Nephron (organoid): Measurements from ENCODE around the gene TM4SF18.
A peak's percentile ranks its signal among the peaks of the same experiment; 100 is the strongest.

Source experiments
- H3K27ac Mint-ChIP-seq, 3 experiments: 2 replicates each; pipeline ENCODE4 v1.8.0; 2020; ENCODE audit warnings: mixed read lengths in 3 of 3, mild to moderate bottlenecking in 2 of 3, moderate library complexity in 1 of 3
- H3K27me3 Mint-ChIP-seq: 2 replicates; pipeline ENCODE4 v1.8.0; 2021; ENCODE audit warnings: low read depth, mild to moderate bottlenecking, moderate library complexity, mixed read lengths
- H3K36me3 Mint-ChIP-seq: 2 replicates; pipeline ENCODE4 v1.8.0; 2020; ENCODE audit warnings: low read depth, mixed read lengths
- H3K4me1 Mint-ChIP-seq: 2 replicates; pipeline ENCODE4 v1.8.0; 2020; ENCODE audit warnings: mixed read lengths
- H3K4me3 Mint-ChIP-seq, 3 experiments: 2 replicates each; pipeline ENCODE4 v1.8.0; 2020; ENCODE audit warnings: mild to moderate bottlenecking in 3 of 3, mixed read lengths in 3 of 3, moderate library complexity in 2 of 3
- H3K9me3 Mint-ChIP-seq: 2 replicates; pipeline ENCODE4 v1.8.0; 2020; ENCODE audit warnings: mixed read lengths
- TF ChIP-seq, protein P1 (sequence below), 3 experiments: fragments of 200-600 bp; sonication (generic); IDR thresholded peaks; one replicate each; pipeline ENCODE4 v1.5.0; 2021; ENCODE audit warnings: antibody characterized with exemption in 3 of 3; ENCODE audit not compliant: unreplicated experiment in 3 of 3

Gene TM4SF18

GRCh38 chr3:149336925-149337324 lies 3.5 kb upstream of the TM4SF18 start:
- Mint-ChIP-seq H3K9me3 (no peaks in the 10 kb centered on the region), H3K27ac (no peak overlapping the region), H3K4me3 (no peak overlapping the region), H3K27me3 (no peaks in the 10 kb centered on the region), H3K4me1 (peaks cover 8% of the 10 kb centered on the region), H3K36me3 (no peaks in the 10 kb centered on the region)
- TF ChIP-seq, protein P1, sequence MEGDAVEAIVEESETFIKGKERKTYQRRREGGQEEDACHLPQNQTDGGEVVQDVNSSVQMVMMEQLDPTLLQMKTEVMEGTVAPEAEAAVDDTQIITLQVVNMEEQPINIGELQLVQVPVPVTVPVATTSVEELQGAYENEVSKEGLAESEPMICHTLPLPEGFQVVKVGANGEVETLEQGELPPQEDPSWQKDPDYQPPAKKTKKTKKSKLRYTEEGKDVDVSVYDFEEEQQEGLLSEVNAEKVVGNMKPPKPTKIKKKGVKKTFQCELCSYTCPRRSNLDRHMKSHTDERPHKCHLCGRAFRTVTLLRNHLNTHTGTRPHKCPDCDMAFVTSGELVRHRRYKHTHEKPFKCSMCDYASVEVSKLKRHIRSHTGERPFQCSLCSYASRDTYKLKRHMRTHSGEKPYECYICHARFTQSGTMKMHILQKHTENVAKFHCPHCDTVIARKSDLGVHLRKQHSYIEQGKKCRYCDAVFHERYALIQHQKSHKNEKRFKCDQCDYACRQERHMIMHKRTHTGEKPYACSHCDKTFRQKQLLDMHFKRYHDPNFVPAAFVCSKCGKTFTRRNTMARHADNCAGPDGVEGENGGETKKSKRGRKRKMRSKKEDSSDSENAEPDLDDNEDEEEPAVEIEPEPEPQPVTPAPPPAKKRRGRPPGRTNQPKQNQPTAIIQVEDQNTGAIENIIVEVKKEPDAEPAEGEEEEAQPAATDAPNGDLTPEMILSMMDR (IDR thresholded peaks at IDR 0.05; ENCODE audit: unreplicated experiment in 3 of 3): no peak

DNA sequence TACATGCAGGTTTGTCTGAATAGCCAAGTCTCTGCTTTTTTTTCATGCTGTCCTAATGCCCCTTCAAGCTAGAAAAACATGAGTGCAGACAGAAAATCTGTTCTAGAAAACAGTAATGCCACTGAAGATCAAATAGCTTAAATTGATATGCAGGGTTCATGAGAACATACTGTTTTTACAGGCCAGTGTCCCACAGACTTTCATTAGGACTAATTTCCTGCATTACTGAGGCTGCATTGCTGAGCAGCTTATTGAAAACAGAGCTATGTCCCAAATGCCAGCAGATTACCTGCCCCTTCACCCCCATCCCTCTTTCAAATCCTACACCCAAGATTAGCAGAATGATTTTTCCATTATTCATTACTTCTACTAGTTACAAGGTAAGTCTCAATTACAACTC lies 665 bp downstream of the TM4SF18 start:
- H3K27me3 Mint-ChIP-seq: no peaks in the 10 kb centered on the region
- peak overlapping the region in 1 of 3 experiments; percentile 3 for H3K4me3 Mint-ChIP-seq
- peak overlapping the region; percentile 5 to 55 (median 8) for H3K27ac Mint-ChIP-seq
- no peaks in the 10 kb centered on the region for H3K9me3 Mint-ChIP-seq
- H3K36me3 Mint-ChIP-seq: no peaks in the 10 kb centered on the region
- H3K4me1 Mint-ChIP-seq: peaks cover 12% of the 10 kb centered on the region
- TF ChIP-seq, protein P1 (IDR thresholded peaks at IDR 0.05; ENCODE audit: unreplicated experiment in 3 of 3): no peak

DNA sequence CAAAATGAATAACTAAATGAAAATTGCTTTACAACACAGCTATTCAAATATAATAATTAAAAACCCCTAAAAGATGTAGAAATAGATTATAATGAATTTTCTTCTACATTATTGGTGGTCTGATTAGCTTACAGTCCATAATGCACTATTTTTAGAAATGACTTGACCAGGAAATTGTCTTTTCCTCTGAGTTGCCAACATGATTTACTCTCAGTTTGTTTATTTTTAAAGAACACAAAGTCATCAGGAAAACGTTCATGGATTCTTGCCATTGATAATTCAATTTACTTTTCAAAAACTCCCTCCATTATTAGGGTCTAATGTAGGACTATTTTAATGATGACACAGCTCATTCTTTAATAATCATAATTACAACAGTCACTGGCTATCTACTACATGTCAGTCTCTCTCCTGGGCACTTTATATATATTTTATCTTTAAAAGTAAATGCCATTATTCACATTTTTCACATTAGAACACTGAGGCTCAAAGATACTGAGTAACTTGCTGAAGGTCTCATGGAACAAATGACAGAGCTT lies 1.1 kb downstream of the TM4SF18 start:
- H3K27me3 Mint-ChIP-seq: no peaks in the 10 kb centered on the region
- peak overlapping the region; percentile 5 to 55 (median 8) for H3K27ac Mint-ChIP-seq
- no peaks in the 10 kb centered on the region for H3K36me3 Mint-ChIP-seq
- no peaks in the 10 kb centered on the region for H3K9me3 Mint-ChIP-seq
- H3K4me1 Mint-ChIP-seq: peaks cover 12% of the 10 kb centered on the region
- TF ChIP-seq, protein P1 (IDR thresholded peaks at IDR 0.05; ENCODE audit: unreplicated experiment in 3 of 3): no peak
- no peak overlapping the region for H3K4me3 Mint-ChIP-seq

DNA sequence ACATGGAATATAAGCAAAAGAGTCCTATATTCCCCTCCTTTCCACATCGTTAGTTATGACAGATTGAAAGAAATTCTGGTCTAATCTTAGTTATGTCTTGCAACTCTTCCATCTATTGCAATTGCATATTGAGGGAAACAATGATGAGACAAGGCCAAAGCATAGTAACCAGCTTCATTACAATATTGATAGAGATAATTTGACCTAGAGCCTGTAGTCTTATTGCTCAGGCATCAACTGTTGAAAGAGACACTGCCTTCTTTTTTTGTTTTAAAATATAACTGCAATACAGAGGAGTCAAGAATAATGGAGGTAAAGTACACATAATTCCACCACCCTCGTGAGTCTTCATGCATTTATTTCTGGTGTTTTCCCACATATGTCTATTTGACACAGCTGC lies 2.0 kb downstream of the TM4SF18 start:
- H3K9me3 Mint-ChIP-seq: no peaks in the 10 kb centered on the region
- TF ChIP-seq, protein P1 (IDR thresholded peaks at IDR 0.05; ENCODE audit: unreplicated experiment in 3 of 3): no peak
- H3K36me3 Mint-ChIP-seq: no peaks in the 10 kb centered on the region
- H3K4me3 Mint-ChIP-seq: no peak overlapping the region
- H3K27me3 Mint-ChIP-seq: no peaks in the 10 kb centered on the region
- H3K4me1 Mint-ChIP-seq: peaks cover 12% of the 10 kb centered on the region
- H3K27ac Mint-ChIP-seq: no peak overlapping the region

- H3K9me3 Mint-ChIP-seq: no peaks in the 10 kb centered on the region
- no peaks in the 10 kb centered on the region for H3K36me3 Mint-ChIP-seq
- H3K4me1 Mint-ChIP-seq: peaks cover 12% of the 10 kb centered on the region
- no peaks in the 10 kb centered on the region for H3K27me3 Mint-ChIP-seq
- TF ChIP-seq, protein P1 (IDR thresholded peaks at IDR 0.05; ENCODE audit: unreplicated experiment in 3 of 3): no peak
- no peak overlapping the region for H3K27ac Mint-ChIP-seq
- no peak overlapping the region for H3K4me3 Mint-ChIP-seq
These were observed 2.7 kb downstream of the TM4SF18 start for GRCh38 chr3:149330609-149331331.

DNA sequence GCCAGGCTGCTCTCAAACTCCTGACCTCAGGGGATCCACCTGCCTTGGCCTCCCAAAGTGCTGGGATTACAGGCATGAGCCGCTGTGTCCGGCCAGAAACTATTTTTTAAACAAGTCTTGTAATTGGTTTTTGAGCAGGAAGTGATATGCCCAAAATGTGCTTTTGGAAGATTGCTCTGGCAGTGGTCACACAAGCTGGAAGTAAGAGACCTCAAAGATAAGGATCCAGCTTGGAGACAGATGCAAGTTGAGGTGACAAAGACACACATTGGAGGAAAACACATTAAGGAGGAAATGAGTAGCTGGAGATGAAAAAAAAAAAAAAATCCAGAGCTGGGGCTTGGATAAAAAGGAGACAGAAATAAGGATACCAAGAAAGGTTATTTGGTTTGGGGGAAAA lies 6.3 kb downstream of the TM4SF18 start:
- H3K36me3 Mint-ChIP-seq: no peaks in the 10 kb centered on the region
- H3K27me3 Mint-ChIP-seq: no peaks in the 10 kb centered on the region
- H3K4me1 Mint-ChIP-seq: peaks cover 5% of the 10 kb centered on the region
- TF ChIP-seq, protein P1 (IDR thresholded peaks at IDR 0.05; ENCODE audit: unreplicated experiment in 3 of 3): no peak
- H3K27ac Mint-ChIP-seq: no peak overlapping the region
- H3K9me3 Mint-ChIP-seq: no peaks in the 10 kb centered on the region
- H3K4me3 Mint-ChIP-seq: no peak overlapping the region
